Peyer's patch (tissue), 4 donors: ENCODE data around the gene AKR1C2.

Experiments used
- CTCF ChIP-seq, 6 experiments: fragments of 450-650 bp in 4 of 6; fragments of 200-600 bp in 2 of 6; sonication (generic) in 1 of 6; IDR thresholded peaks; one replicate each; pipeline ENCODE4 v1.5.1; 2017 to 2019; ENCODE audit warnings: antibody characterized with exemption in 6 of 6, mild to moderate bottlenecking in 3 of 6, moderate library complexity in 1 of 6
- POLR2A ChIP-seq, 2 donors: fragments of 450-650 bp; IDR thresholded peaks; one replicate each; pipeline ENCODE4 v1.5.1; 2017; ENCODE audit warnings: antibody characterized with exemption in 2 of 2, mild to moderate bottlenecking in 2 of 2, moderate library complexity in 2 of 2

GRCh38 chr10:5018134-5018533, 14.5 kb upstream of the AKR1C2 start:
- no peak for TF ChIP-seq CTCF (IDR thresholded peaks at IDR 0.05)
- TF ChIP-seq POLR2A (IDR thresholded peaks at IDR 0.05): no peak
